Neural progenitor cell (in vitro differentiated cells): Measurements from ENCODE around the gene RPTOR. TPM values are rescaled to one million over a fixed set of nuclear protein-coding genes. Genes with fewer than 3 reads are reported as not detected.

Experiments used
- DNase-seq: peaks from one replicate; pipeline ENCODE4 v3.0.0-alpha.2; 2016; ENCODE audit warnings: low spot score
- H2AFZ ChIP-seq: fragments of 200-600 bp; sonication (generic); replicated peaks from 2 replicates; pipeline ENCODE4 v1.6.1; 2016; ENCODE audit warnings: antibody characterized with exemption
- H3F3A ChIP-seq: fragments of 200-600 bp; sonication (generic); 2 replicates; pipeline ENCODE4 v1.6.1; 2016; ENCODE audit warnings: antibody characterized with exemption, low read depth
- H3K27ac ChIP-seq: fragments of 200-600 bp; sonication (generic); 2 replicates; pipeline ENCODE4 v1.5.1; 2016; ENCODE audit warnings: mild to moderate bottlenecking
- H3K27me3 ChIP-seq: fragments of 200-600 bp; sonication (generic); 2 replicates; pipeline ENCODE4 v1.6.1; 2016; ENCODE audit warnings: mild to moderate bottlenecking, moderate library complexity
- H3K36me3 ChIP-seq: fragments of 200-600 bp; sonication (generic); 2 replicates; pipeline ENCODE4 v1.5.1; 2016
- H3K4me1 ChIP-seq: fragments of 200-600 bp; sonication (generic); 2 replicates; pipeline ENCODE4 v1.6.1; 2016; ENCODE audit warnings: mixed run types
- H3K4me2 ChIP-seq: fragments of 200-600 bp; sonication (generic); 2 replicates; pipeline ENCODE4 v1.6.1; 2016
- H3K4me3 ChIP-seq: fragments of 200-600 bp; sonication (generic); 2 replicates; pipeline ENCODE4 v1.5.1; 2016
- H3K79me2 ChIP-seq: fragments of 200-600 bp; sonication (generic); 2 replicates; pipeline ENCODE4 v1.6.1; 2016; ENCODE audit warnings: low read depth
- H3K9ac ChIP-seq: fragments of 200-600 bp; sonication (generic); 2 replicates; pipeline ENCODE4 v1.6.1; 2016
- H3K9me3 ChIP-seq: fragments of 200-600 bp; sonication (generic); 2 replicates; pipeline ENCODE4 v1.5.1; 2016; ENCODE audit warnings: low read depth
- H4K20me1 ChIP-seq: fragments of 200-600 bp; sonication (generic); 2 replicates; pipeline ENCODE4 v1.6.1; 2016; ENCODE audit warnings: low read depth
- H3K27ac Mint-ChIP-seq: 3 replicates; pipeline ENCODE4 v1.8.0; 2021; ENCODE audit warnings: mixed read lengths
- H3K27me3 Mint-ChIP-seq: 2 replicates; pipeline ENCODE4 v1.8.0; 2022; ENCODE audit warnings: low read depth, mild to moderate bottlenecking, inconsistent platforms, moderate library complexity, mixed read lengths; ENCODE audit not compliant: insufficient read depth
- H3K36me3 Mint-ChIP-seq: 3 replicates; pipeline ENCODE4 v1.8.0; 2021; ENCODE audit warnings: mixed read lengths
- H3K4me1 Mint-ChIP-seq: 3 replicates; pipeline ENCODE4 v1.8.0; 2021; ENCODE audit warnings: mixed read lengths
- H3K4me3 Mint-ChIP-seq: 3 replicates; pipeline ENCODE4 v1.8.0; 2021; ENCODE audit warnings: mild to moderate bottlenecking, moderate library complexity, mixed read lengths
- H3K9me3 Mint-ChIP-seq: 3 replicates; pipeline ENCODE4 v1.8.0; 2020; ENCODE audit warnings: mixed read lengths
- CTCF ChIP-seq: fragments of 200-600 bp; sonication (generic); IDR thresholded peaks from 2 replicates; pipeline ENCODE4 v1.5.1; 2017; ENCODE audit warnings: antibody characterized with exemption, mild to moderate bottlenecking
- EZH2 ChIP-seq: fragments of 200-600 bp; sonication (generic); IDR thresholded peaks from 2 replicates; pipeline ENCODE4 v1.6.1; 2017; ENCODE audit warnings: antibody characterized with exemption, mild to moderate bottlenecking, moderate library complexity
- EZH2phosphoT487 ChIP-seq: fragments of 200-600 bp; sonication (generic); IDR thresholded peaks from 2 replicates; pipeline ENCODE4 v1.6.1; 2017; ENCODE audit warnings: antibody characterized with exemption
- total RNA-seq: library from RNA; depleted of rRNA; stranded (reverse); fragments of >200 nt; gene quantifications from 2 replicates; pipeline ENCODE4 v1.2.3, GENCODE V29; 2015; ENCODE audit warnings: low replicate concordance

RPTOR gene
- total RNA-seq, 1 donor from 2014 or later = 7.4 TPM

- no peak for TF ChIP-seq EZH2
- TF ChIP-seq EZH2phosphoT487 = no peak
- TF ChIP-seq CTCF = no peak
Observed at GRCh38 chr17:80588702-80589383, 44.2 kb downstream of the RPTOR start.

GRCh38 chr17:80591788-80592187 is 47.1 kb downstream of the RPTOR start:
- H2AFZ ChIP-seq = no peak overlapping the region
- Mint-ChIP-seq H3K4me3 (no peak overlapping the region), H3K9me3 (no peaks in the 10 kb centered on the region), H3K4me1 (peaks cover 8% of the 10 kb centered on the region), H3K27ac (no peak overlapping the region), H3K27me3 (peaks cover 4% of the 10 kb centered on the region), H3K36me3 (no peaks in the 10 kb centered on the region)
- H3K4me3 ChIP-seq = no peak overlapping the region
- no peak overlapping the region for H3K4me2 ChIP-seq
- peaks cover 49% of the 10 kb centered on the region for H3K79me2 ChIP-seq
- H3K36me3 ChIP-seq = no peaks in the 10 kb centered on the region
- H3K27me3 ChIP-seq = no peaks in the 10 kb centered on the region
- H3K27ac ChIP-seq = no peak overlapping the region
- DNase-seq = no peak
- TF ChIP-seq EZH2 (no peak), EZH2phosphoT487 (no peak), CTCF (no peak)
- no peak overlapping the region for H3K9ac ChIP-seq
- peaks cover 4% of the 10 kb centered on the region for H3F3A ChIP-seq
- H3K4me1 ChIP-seq = no peaks in the 10 kb centered on the region
- H3K9me3 ChIP-seq = no peaks in the 10 kb centered on the region
- peaks cover 27% of the 10 kb centered on the region for H4K20me1 ChIP-seq

More at GRCh38 chr17:80588702-80589383, 44.2 kb downstream of the RPTOR start:
- H3K79me2 ChIP-seq = peaks cover 52% of the 10 kb centered on the region
- no peak overlapping the region for H3K4me3 ChIP-seq
- peaks cover 4% of the 10 kb centered on the region for H3F3A ChIP-seq
- H3K4me1 ChIP-seq = peaks cover 3% of the 10 kb centered on the region
- no peak overlapping the region for H3K4me2 ChIP-seq
- Mint-ChIP-seq H3K9me3 (no peaks in the 10 kb centered on the region), H3K4me3 (no peak overlapping the region), H3K36me3 (no peaks in the 10 kb centered on the region), H3K4me1 (peaks cover 11% of the 10 kb centered on the region), H3K27me3 (peaks cover 4% of the 10 kb centered on the region), H3K27ac (peak overlapping the region; percentile 44)
- no peak overlapping the region for H2AFZ ChIP-seq
- no peaks in the 10 kb centered on the region for H3K36me3 ChIP-seq
- H3K27me3 ChIP-seq = no peaks in the 10 kb centered on the region
- no peaks in the 10 kb centered on the region for H3K9me3 ChIP-seq
- H3K27ac ChIP-seq = no peak overlapping the region
- peaks cover 26% of the 10 kb centered on the region for H4K20me1 ChIP-seq
- no peak for DNase-seq
- no peak overlapping the region for H3K9ac ChIP-seq

- peak overlapping the region; percentile 40 for H3K27ac Mint-ChIP-seq
- H3K36me3 Mint-ChIP-seq = no peaks in the 10 kb centered on the region
- no peak overlapping the region for H3K4me3 Mint-ChIP-seq
Observed at GRCh38 chr17:80592243-80592642, 47.6 kb downstream of the RPTOR start.

More at GRCh38 chr17:80592243-80592642, 47.6 kb downstream of the RPTOR start:
- H3K4me1 ChIP-seq = no peaks in the 10 kb centered on the region
- H4K20me1 ChIP-seq = peaks cover 32% of the 10 kb centered on the region
- no peak overlapping the region for H3K9ac ChIP-seq
- DNase-seq = no peak
- H3K27me3 Mint-ChIP-seq = peaks cover 4% of the 10 kb centered on the region
- H3K4me2 ChIP-seq = no peak overlapping the region
- no peaks in the 10 kb centered on the region for H3K36me3 ChIP-seq
- no peaks in the 10 kb centered on the region for H3K9me3 ChIP-seq
- no peaks in the 10 kb centered on the region for H3K9me3 Mint-ChIP-seq
- no peak overlapping the region for H3K27ac ChIP-seq
- TF ChIP-seq EZH2 (no peak), EZH2phosphoT487 (no peak), CTCF (no peak)
- H3K79me2 ChIP-seq = peaks cover 52% of the 10 kb centered on the region
- H3K4me3 ChIP-seq = no peak overlapping the region
- H3K27me3 ChIP-seq = no peaks in the 10 kb centered on the region
- peaks cover 4% of the 10 kb centered on the region for H3F3A ChIP-seq
- H3K4me1 Mint-ChIP-seq = peaks cover 12% of the 10 kb centered on the region
- no peak overlapping the region for H2AFZ ChIP-seq
